NCI-H2196 treated with DMSO at 0.1 percent for 48 hours (cell line): Measurements from ENCODE around the gene COL13A1.

Experiments used
- DNase-seq: peaks from one replicate; lab custom pipeline; 2025; ENCODE audit not compliant: unreplicated experiment; lab: John Stamatoyannopoulos, UW

Gene COL13A1

DNA sequence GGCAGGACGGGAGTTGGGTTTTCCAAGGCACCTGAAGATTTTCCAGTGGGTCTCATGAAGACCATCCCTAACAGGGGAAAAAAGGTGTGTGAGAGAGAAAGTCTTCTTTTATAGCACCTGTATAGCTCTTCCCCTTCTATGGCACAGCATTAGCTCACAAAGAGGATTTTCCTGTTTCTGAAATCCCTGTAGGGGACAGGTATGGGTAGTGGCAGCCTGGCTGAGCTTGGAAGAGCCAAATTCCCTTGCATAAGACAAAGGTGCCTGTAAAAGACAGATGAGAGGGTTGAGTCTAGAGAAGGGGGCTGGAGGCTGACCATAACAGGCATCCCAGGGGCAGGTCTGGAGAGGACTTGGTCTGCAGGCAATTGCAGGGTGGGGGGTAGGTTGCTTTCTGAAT is 63.7 kb downstream of the COL13A1 start:
- no peak for DNase-seq

DNA sequence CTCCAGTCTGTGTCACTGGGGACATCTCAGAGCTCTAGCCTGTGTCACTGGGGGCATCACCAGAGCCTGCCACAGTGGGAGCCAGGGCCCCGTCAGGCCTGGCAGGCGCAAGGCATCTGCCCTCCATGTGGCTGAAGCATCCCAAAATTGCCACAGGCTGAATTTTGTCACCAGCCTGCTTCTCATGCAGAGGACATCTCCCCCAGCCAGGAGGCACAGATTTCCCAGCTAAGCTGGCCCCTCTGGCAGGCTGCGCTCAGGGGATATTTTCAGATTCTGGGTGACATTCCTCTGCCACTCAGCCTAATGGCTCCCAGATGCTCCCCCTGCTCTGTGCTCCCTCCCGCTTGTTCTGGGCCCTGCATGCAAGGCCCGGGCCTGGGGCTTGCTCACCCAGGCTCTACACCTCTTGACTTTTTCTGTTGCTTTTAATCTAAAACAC is 64.6 kb downstream of the COL13A1 start:
- DNase-seq: no peak

DNA sequence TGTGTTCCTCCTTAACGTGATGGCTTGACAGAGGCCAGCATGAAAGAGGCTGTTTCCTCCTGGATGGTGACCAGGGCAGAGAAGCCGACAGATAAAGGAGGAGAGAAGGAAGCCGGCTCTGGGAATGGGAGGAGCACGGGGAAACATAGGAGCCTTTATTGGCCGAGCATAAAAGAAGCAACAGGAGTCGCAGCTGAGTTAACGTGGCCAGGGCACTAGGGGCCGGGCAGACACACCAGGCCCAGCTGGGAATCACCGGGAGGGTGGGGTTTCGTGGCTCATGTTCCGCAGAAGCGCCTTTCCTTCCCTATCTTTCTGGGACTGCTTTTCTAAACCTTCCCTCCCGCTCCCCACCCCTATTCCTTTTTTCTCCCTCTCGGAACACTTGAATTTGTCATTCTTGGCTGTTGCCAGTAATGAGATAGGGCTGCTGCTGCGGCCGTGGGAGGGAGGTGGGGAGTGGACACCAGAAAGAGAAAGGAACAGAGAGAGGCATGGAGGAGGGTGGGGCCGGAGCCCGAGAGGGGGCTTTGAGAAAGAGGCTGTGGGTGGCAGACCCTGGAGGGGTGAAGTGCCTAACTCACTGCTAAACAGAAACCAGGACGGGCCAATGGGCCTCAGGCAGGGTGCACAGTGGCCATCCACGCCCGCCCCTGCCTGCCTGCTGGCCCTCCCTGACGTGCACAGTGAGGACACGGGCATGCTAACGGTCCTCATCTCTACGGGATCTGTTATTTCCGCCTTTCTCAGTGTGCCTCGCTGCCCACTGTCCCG is 65.2 kb downstream of the COL13A1 start:
- no peak for DNase-seq

DNA sequence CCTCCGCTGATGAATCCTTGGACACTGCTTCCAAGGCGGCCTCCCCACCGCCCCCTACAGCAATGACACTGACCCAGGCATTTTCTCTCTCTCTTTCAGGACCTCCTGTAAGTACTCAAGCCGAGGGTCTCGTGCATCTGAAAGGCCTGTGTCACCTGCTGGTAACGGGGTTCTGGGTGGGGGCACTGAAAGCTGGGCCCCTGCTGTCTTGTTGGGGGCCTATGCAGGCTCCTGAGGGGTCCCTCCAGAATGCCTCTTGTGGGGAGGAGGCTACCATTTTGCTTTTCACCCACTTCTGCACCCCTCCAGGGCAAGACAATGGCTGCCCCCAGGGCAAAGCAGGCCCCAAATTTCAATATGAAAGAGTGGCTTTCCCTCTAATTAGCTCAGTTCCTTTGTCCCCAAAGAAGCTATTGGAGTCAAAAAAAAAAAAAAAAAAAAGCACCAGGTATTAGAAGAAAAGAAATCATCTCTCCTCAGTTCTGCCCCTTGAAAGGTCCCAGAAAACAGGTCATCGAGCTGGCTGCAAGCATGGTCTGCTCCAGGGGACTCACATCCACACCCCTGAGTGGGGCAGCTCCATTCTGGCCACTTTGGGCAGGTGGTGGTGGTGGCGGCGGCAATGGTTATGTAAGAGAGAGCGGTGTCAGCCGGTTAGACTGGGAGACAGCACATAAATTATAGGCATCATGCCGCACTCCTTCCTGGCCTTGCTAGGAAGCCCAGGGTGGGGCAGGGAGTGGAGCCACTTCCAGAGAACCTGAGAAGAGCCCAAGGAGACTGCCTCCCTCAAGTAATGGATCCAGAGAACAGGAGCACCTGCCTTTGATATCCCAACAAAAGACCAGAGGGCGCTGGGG is 66.2 kb downstream of the COL13A1 start:
- no peak for DNase-seq

DNA sequence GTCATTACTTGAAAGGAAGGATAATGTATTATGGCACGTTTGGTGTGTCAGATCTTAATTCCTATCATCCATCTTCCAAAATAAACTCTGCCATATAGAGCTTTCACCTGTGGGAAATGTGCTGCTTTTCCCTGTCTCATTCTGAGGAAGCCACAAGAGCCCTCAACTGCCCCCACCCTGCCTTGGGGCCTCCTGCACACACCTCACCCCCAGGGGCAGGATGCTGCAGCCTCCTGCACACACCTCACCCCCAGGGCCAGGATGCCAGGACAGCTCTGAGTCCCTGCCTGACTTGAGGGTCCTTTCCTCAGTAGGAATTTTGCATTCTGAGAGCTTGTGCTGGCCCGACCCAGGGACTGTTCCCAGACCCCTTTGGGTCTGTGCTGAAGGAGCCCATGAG is 67.1 kb downstream of the COL13A1 start:
- DNase-seq: no peak

DNA sequence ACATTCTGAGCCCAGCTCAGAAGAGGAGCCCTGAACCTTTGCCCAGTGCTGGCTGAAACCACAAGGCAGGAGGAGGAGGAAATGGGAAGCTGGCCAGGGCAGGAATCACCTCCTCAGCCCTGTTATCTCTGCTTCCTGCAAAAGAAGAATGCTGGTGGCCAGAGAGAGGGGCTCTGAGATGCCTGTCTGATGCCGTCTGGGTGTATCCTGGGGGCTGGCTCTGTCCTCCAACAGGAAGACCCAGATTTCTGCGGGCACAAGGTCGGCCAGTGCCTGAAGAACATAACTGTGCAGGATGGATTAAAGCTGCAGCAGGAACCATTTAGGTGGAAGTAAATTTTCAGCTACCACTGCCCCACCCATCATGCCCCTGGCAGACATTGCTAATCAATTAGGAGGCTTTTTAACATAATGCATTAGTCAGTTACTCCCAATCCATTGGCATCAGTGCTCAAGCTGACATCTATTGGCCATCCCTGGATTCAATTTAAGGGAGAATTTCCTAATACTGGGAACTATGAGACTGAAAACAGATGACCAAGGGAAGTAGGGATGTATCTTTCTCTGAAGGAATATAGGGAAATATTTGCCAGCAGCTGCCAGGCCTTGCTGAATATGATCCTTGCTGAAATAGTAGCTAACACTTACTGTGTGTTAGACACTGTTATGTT is 67.7 kb downstream of the COL13A1 start:
- DNase-seq: no peak

DNA sequence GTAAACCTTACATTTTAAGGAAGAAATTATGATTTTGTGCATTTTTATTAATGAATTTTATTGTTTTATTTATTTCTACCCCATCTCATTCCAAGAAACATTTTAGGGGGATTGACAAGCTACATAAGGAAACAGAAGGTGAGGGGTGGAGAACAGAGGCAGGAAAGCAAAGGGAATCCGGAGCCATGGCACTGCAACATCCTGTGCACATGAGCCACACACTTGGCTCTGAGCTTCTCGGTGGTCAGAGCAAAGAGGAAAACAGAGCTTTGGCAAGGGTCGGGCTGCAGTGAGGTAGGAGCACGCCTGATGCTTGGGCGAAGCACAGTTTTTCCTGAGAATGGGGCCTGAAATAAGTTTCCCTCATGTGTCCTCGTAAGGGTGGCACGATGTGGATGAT is 68.9 kb downstream of the COL13A1 start:
- no peak for DNase-seq

DNA sequence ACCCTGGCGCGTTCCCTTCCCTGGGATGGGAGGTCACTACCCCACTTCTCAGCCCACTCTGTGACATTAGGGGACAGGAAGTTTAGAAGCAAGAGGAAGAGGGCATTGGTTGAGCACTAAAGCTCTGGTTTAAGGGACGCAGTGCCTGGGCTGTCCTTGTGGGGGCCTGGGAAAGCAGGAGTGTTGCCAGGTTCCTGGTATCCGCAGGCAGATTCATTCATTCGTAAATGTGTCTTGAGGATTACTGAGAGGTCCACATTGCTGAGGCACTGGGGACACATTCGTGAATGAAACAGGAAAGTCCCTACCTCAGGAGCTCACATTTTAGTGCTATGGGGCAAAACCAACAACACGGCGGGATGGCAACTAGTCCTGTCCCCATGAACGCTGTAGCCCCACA is 69.4 kb downstream of the COL13A1 start:
- no peak for DNase-seq

DNA sequence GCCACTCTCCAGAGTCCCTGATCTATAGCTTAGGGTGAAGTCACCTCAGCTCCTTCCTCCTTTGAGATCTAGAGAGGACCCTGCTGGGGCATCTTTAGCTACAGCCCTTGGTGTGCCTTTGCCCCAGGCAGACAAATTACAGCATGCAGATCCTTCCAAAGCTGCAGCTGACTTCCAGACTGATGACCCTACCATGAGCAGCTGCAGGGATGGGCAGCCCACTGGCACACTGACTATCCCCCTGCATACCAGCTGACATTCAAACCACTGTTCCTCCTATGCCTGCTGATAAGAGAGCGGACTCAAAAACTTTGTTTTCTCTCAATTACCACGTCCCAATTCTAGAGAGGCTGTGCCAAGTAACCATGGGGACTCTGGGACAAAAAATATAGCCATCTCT is 70.6 kb downstream of the COL13A1 start:
- DNase-seq: no peak

DNA sequence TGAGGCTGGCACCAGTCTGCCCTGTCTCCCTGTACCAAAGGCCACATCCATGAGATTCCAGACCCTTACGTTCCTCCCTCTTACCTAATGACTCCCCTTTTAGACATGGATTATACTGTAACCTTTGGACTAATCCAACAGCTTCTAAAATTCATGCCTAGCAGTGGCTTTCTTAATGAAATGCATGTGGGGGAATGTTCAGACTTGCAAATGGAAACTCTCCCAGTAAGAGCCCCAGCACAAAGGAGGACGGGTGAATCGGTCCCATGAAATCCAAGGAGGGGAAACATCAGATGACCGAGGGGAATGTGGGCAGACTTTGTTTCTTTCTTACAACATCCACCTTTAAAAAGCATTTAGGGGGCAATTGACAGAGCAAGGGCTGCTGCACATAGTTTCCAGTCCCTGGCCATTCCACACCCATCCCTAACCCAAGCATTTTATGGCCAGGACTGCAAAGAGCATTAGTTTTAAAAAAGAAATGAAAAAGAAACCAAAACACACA is 71.5 kb downstream of the COL13A1 start:
- no peak for DNase-seq

DNA sequence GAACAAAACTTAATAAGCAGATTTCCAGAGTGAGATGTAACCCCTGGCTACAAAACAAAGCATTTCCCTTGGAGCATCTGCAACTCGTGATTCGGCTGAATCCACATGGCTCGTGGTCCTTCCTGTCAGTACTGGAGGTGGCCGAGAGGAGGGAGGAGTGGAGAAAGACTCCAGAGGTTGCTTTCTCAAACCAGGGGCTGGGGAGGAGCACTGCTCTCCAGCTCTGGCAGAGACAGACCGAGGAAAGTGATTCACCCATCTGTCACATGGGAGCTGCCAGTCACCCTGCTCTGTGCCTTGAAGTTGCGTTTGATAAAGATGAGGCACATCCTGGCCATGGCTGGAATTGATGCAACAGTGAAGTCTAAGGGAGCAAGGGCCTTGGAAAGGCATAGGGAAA is 72.7 kb downstream of the COL13A1 start:
- no peak for DNase-seq

DNA sequence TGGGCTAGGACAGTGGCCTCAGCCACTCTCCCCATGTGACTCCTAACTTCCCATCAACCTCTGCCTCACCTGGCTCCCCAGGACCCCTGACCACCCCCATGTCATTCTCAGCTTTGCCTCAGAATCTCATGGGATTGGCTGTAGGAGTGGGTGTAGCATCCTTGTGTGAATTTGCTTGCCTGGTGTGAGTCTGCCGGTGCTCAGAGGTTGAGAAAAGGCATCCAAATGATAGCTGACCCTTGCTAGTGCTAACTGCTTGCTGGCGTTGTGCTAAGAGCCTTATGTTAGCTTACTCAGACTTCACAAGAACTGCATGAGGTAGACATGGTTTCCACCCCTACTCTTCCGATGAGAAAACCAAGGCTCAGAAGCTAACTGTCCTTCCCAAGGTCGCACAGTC is 74.2 kb downstream of the COL13A1 start:
- no peak for DNase-seq

DNA sequence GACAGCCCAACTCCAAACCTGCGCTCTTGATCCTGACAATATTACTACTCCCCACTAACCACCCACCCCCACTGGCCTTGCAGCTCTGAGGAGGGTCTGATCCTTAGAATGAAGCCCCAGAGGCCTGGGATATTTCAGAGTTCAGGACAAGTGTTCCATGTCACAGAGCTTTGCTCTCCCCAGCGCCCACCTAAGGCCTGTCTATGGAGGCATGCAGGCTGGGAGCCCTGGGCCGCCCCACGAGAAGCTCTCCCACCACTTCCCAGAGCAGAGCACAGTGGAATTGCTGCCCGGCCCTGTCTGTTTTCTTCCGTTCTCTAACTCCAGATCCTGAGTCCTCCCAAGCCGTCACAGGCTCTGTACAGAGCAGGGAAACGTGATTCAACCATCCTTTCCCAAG is 74.6 kb downstream of the COL13A1 start:
- no peak for DNase-seq

DNA sequence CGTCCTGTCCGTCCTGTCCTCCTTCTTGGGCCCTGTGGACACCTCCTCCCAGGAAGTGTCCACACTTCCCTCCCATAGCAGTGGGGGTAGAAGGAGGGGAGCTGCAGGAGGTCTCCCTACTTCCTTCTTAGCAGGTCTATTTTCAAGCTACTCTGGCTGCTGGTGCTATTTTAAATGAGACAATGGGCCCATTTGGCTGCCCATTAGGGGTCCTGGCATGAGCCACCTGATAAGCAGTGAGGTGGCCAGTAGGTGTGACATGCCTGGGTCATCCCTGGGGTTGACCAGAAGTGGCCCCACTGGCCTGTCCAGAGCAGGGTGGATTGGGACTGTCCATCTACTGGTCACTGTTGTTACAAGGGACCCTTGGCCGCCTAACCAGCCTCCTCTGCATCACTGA is 75.2 kb downstream of the COL13A1 start:
- DNase-seq: no peak

DNA sequence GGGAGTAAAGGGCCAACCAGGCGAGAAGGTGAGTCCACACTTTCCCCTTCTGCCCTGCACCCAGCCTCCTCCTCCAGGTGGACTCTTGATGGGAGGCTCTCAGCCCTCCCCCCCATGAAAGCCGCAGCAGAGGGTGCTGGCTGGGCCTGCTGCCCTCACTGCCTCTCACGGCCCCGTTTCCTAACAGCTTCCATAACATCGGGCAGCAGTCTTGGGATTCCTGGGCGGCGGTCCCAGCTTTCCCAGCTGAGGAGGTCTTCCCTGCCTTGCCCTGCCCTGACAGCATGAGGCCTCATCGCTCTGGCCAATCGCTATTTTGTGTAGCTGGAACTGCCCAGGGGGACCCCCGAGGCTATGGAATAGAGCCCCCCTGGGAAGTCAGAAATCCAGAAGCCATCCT is 76.3 kb downstream of the COL13A1 start:
- no peak for DNase-seq

DNA sequence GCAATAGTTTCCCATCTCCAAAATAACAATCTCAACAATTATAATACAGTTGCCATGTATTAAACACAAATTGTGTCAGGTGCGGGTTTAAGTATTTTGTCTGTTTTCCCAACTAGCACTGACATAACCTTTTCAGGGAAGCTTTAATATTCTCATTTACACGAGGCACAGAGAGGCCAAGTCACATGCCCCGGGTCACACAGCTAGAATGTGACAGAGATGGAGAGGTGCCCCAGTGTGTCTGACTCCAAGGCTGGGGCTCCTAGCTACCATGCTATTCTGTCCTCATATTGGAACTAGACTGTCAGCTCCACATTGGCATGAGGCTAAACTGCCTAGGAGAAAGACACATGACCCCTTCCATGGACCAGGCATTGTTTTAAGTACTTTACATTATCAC is 77.2 kb downstream of the COL13A1 start:
- DNase-seq: no peak

DNA sequence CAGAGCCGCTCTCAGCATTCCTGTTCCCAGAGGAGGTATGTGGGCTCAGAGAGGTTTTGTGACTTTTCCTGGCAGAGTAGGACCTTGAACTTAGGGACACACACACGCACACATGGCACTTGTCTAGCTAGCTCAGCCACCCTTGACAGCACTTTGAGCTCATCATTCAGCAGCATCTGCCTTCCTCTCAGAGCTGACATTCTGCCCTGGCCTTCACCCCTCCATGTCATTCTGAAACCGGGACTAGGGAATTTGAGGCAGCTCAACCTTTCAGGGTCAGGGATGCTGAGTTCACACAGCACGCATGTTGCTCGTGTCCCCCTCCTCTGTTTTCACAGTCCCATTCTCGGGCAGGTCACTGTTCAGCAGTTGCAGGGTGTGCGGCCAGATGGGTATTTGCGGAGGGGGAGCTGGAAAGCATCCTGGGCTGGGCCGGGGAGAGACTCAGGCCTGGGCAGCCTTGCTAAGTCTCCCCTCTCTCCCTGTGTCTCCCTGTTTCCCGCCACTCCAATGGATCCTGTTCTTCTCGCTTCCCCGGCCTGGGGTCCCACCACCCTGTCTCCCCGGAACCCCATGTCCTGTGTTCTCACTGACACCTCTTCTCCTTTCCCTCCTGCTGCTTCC is 78.0 kb downstream of the COL13A1 start:
- DNase-seq: no peak

DNA sequence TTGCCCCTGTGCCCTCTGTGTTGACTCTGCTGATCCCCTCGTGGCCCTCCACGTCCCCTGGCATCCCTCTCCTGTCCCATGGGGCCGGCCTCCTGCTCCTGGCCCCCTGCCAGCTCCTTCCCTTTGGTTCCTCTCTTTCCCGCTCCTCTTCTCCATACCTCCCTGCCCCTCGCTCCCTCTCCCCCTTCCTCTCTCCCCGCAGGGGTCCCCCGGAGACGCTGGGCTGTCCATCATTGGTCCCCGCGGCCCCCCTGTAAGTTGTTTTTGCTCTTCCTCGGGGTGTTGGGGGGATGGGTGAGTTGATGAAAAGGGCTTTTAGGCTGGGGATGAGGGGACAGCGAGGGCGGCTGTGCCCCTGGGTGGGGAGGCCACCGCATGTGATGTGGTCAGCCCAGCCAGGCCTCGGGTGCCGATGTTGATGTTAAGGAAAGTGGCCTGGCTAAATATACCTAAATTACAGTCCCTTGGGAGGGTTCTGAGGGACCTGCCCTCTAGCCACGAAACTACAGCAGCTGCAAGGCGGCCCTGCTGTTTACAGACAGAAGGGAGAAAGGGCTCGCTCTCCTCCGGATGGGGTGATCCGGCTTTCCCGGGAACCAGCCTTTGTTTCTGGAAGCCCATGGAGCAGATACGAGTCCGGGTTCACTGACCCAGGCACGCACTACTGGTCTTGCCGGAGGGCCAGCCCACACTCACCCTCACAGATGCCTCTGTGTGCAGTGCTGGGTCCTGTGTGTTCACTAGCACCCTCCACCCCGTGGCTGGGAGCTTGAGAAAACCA is 78.8 kb downstream of the COL13A1 start:
- DNase-seq: no peak

DNA sequence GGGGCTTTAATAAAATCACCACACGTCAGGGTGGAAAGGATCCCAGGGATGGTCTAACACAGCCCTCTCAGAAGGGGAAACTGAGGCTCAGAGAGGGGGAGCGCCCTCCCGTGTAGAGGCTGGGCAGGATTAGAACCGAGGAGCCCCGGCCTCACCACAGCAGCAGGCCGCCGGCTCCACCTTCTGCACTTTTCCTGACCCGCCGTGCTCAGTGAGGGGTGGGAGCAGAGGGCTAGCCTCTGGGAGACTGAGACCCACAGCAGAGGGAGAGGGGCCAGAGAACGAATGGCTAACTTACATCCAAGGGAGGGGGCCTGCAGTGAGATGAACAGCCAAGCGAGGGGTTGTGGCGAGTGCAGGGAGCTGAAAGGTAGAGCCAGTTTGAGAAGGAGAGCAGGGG is 79.5 kb downstream of the COL13A1 start:
- DNase-seq: no peak

DNA sequence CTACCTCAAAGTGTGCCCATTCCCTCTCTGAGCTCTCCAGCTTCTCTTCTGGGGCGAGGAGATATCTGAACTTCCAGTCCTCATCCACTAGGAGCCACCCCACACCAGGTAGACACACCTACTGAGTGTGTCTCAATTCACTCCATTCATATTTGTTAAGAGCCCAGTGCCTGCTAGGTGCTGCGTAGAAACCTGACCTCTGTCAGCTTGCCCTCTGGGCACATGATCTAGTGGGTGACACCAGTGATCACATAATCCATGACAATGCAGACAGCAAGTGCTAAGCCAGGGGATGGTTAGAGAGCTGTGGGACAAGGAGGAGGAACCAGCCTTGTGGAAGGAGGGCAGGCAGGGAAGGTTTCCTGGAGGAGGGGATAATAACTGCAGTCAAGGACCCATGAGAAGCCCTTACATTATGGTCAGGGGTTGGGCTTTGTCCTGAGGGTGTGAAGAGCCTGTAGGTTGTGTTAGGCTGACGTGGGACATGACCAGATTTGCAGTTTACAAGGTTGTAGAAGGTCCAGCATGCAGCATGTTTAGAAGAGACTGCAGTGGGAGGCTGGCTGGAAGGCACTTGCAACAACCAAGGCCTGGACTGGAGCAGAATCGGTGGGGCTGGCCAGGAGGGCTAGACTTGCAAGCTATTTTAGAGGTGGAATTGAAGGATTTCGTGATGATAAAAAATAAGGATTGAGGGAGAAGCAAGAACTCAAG is 81.8 kb downstream of the COL13A1 start:
- DNase-seq: no peak
